Caco-2 (cell line): ENCODE measurements around the gene APOBR. TPM values are rescaled to one million over a fixed set of nuclear protein-coding genes. Genes with fewer than 3 reads are reported as not detected.

ENCODE experiments used
- BruUV-seq: library from RNA; stranded (reverse); fragments of 400-500 nt; replicated peaks from 2 replicates; lab custom pipeline; 2021; lab: Mats Ljungman, UMichigan
- CTCF ChIA-PET: fragments of 300-600 bp; sonication (Branson Sonifier 250); formaldehyde crosslinking; loops from one replicate; lab custom pipeline; 2022; ENCODE audit warnings: antibody characterized with exemption; lab: Charles Lee
- POLR2A ChIA-PET: fragments of 300-600 bp; sonication (Branson Sonifier 250); formaldehyde crosslinking; loops from one replicate; lab custom pipeline; 2022; ENCODE audit warnings: antibody characterized with exemption; lab: Charles Lee
- DNase-seq, 2 experiments: peaks; one replicate each; pipeline versions ENCODE4 v3.0.0 to v3.0.0-alpha.2; 2020 to 2022
- H3K27me3 ChIP-seq: replicated peaks from 2 replicates; pipeline ENCODE4 v1.6.0; 2011; ENCODE audit warnings: low read length; ENCODE audit not compliant: control insufficient read depth, insufficient read depth
- H3K36me3 ChIP-seq: 2 replicates; pipeline ENCODE4 v1.5.1; 2011; ENCODE audit warnings: low read length; ENCODE audit not compliant: control insufficient read depth, insufficient read depth
- H3K4me1 ChIP-seq: fragments of 250-450 bp; sonication (Bioruptor Pico); 2 replicates; pipeline ENCODE4 v1.5.1; 2020; ENCODE audit warnings: mild to moderate bottlenecking
- H3K4me3 ChIP-seq: 2 replicates; pipeline ENCODE4 v1.5.1; 2011; ENCODE audit warnings: low read depth, mild to moderate bottlenecking, control low read depth, low read length
- H3K9me3 ChIP-seq: fragments of 250-450 bp; sonication (Bioruptor Pico); 2 replicates; pipeline ENCODE4 v1.5.1; 2020; ENCODE audit warnings: mild to moderate bottlenecking, moderate library complexity
- H3K27ac Mint-ChIP-seq: one replicate; pipeline ENCODE4 v1.8.0; 2022; ENCODE audit warnings: mixed read lengths; ENCODE audit not compliant: unreplicated experiment
- H3K27me3 Mint-ChIP-seq: one replicate; pipeline ENCODE4 v1.8.0; 2022; ENCODE audit warnings: mixed read lengths; ENCODE audit not compliant: insufficient read depth, unreplicated experiment
- H3K36me3 Mint-ChIP-seq: one replicate; pipeline ENCODE4 v1.8.0; 2022; ENCODE audit warnings: mild to moderate bottlenecking, mixed read lengths; ENCODE audit not compliant: insufficient read depth, unreplicated experiment
- H3K4me1 Mint-ChIP-seq: one replicate; pipeline ENCODE4 v1.8.0; 2022; ENCODE audit warnings: low read depth, mixed read lengths; ENCODE audit not compliant: unreplicated experiment
- H3K4me3 Mint-ChIP-seq: one replicate; pipeline ENCODE4 v1.8.0; 2022; ENCODE audit warnings: mild to moderate bottlenecking, moderate library complexity, mixed read lengths; ENCODE audit not compliant: unreplicated experiment
- H3K9me3 Mint-ChIP-seq: one replicate; pipeline ENCODE4 v1.8.0; 2022; ENCODE audit warnings: mixed read lengths; ENCODE audit not compliant: unreplicated experiment
- intact Hi-C: fragments of 100-400 bp; cut with micrococcal nuclease; formaldehyde crosslinking; loops from one replicate; pipeline ENCODE4 v1.10.0; 2022; ENCODE audit not compliant: unreplicated experiment
- total RNA-seq: library from RNA; stranded (reverse); gene quantifications from 2 replicates; pipeline ENCODE4 v1.2.3, GENCODE V29; 2022
- TF ChIP-seq, protein P1 (sequence below), 2 experiments: fragments of 200-600 bp in 1 of 2; IDR thresholded peaks; 1 replicate in 1 of 2; 2 replicates in 1 of 2; pipeline versions ENCODE4 v1.5.1 to v1.8.0; 2011 to 2022; ENCODE audit warnings: antibody characterized with exemption in 1 of 2, control low read depth in 1 of 2, inconsistent platforms in 1 of 2, low read depth in 1 of 2, low read length in 1 of 2, mild to moderate bottlenecking in 1 of 2, moderate library complexity in 1 of 2; ENCODE audit not compliant: insufficient read depth in 1 of 2, severe bottlenecking in 1 of 2, unreplicated experiment in 1 of 2

The APOBR gene
- total RNA-seq, 1 experiment from 2014 or later, result 0.61 TPM

DNA sequence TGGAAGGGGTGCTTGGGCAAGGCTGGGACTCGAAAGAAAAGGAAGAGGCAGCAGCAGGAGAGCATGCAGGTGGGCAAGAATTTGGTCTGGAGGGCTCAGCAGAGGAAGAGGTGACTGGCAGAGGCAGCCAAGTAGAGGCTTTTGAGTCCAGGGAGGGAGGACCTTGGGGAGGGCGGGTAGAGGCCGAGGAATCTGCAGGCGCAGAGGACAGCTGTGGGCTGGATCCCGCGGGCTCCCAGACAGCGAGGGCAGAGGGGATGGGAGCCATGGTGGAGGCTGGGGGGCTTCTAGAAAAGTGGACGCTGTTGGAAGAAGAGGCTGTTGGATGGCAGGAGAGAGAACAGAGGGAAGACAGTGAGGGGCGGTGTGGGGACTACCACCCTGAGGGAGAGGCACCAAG is 2.9 kb downstream of the APOBR start:
- Mint-ChIP-seq H3K27me3 (peaks cover 6% of the 10 kb centered on the region), H3K9me3 (no peaks in the 10 kb centered on the region), H3K4me1 (peaks cover 9% of the 10 kb centered on the region), H3K4me3 (no peak overlapping the region), H3K36me3 (peaks cover 6% of the 10 kb centered on the region), H3K27ac (no peak overlapping the region)
- Histone ChIP-seq H3K4me1 (no peaks in the 10 kb centered on the region), H3K27me3 (no peaks in the 10 kb centered on the region), H3K9me3 (no peaks in the 10 kb centered on the region), H3K36me3 (no peaks in the 10 kb centered on the region), H3K4me3 (no peak overlapping the region)
- TF ChIP-seq, protein P1, sequence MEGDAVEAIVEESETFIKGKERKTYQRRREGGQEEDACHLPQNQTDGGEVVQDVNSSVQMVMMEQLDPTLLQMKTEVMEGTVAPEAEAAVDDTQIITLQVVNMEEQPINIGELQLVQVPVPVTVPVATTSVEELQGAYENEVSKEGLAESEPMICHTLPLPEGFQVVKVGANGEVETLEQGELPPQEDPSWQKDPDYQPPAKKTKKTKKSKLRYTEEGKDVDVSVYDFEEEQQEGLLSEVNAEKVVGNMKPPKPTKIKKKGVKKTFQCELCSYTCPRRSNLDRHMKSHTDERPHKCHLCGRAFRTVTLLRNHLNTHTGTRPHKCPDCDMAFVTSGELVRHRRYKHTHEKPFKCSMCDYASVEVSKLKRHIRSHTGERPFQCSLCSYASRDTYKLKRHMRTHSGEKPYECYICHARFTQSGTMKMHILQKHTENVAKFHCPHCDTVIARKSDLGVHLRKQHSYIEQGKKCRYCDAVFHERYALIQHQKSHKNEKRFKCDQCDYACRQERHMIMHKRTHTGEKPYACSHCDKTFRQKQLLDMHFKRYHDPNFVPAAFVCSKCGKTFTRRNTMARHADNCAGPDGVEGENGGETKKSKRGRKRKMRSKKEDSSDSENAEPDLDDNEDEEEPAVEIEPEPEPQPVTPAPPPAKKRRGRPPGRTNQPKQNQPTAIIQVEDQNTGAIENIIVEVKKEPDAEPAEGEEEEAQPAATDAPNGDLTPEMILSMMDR (IDR thresholded peaks at IDR 0.05; ENCODE audit: insufficient read depth in 1 of 2, low read depth in 1 of 2, low read length in 1 of 2, severe bottlenecking in 1 of 2, unreplicated experiment in 1 of 2), result no peak
- ChIA-PET POLR2A (no interaction called here), CTCF (no interaction called here)
- no TSS peak for BruUV-seq
- intact Hi-C loops, result no loop called here
- no peak for DNase-seq

DNA sequence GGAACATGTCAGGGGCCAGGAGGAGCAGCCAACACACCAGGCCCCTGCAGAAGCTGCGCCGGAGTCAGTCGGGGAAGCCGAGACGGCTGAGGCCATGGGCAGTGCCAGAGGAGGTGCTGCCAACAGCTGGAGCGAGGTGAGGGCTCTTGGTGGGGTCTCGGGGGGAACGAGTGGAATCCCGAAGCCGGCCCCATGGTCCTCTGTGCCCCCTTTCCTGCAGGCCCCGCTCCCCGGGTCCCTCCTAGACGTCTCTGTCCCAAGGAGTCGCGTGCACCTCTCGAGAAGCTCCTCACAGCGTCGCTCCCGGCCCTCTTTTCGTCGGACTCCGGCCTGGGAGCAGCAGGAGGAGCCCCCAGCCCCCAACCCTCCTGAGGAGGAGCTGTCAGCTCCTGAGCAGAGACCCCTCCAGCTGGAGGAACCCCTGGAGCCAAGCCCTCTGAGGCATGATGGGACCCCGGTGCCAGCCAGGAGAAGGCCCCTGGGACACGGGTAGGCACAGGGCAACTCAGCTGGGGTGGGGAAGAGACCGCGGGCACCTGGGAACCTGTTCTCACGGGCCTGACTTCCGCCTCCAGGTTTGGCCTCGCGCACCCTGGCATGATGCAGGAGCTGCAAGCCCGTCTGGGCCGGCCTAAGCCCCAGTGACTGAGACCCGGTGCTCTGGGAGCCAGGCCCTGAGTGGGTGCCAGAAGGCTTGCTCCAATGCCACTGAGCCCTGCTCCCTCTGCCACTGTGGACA is 3.6 kb downstream of the APOBR start:
- TF ChIP-seq, protein P1 (IDR thresholded peaks at IDR 0.05; ENCODE audit: insufficient read depth in 1 of 2, low read depth in 1 of 2, low read length in 1 of 2, severe bottlenecking in 1 of 2, unreplicated experiment in 1 of 2), result no peak
- Mint-ChIP-seq H3K4me3 (no peak overlapping the region), H3K27me3 (peaks cover 6% of the 10 kb centered on the region), H3K27ac (no peak overlapping the region), H3K36me3 (peaks cover 6% of the 10 kb centered on the region), H3K4me1 (peaks cover 9% of the 10 kb centered on the region), H3K9me3 (no peaks in the 10 kb centered on the region)
- ChIA-PET CTCF (no interaction called here), POLR2A (no interaction called here)
- no peaks in the 10 kb centered on the region for H3K36me3 ChIP-seq
- no TSS peak for BruUV-seq
- H3K4me3 ChIP-seq, result no peak overlapping the region
- no peaks in the 10 kb centered on the region for H3K27me3 ChIP-seq
- no peaks in the 10 kb centered on the region for H3K4me1 ChIP-seq
- no peaks in the 10 kb centered on the region for H3K9me3 ChIP-seq
- DNase-seq, result no peak
- intact Hi-C loops, result no loop called here

DNA sequence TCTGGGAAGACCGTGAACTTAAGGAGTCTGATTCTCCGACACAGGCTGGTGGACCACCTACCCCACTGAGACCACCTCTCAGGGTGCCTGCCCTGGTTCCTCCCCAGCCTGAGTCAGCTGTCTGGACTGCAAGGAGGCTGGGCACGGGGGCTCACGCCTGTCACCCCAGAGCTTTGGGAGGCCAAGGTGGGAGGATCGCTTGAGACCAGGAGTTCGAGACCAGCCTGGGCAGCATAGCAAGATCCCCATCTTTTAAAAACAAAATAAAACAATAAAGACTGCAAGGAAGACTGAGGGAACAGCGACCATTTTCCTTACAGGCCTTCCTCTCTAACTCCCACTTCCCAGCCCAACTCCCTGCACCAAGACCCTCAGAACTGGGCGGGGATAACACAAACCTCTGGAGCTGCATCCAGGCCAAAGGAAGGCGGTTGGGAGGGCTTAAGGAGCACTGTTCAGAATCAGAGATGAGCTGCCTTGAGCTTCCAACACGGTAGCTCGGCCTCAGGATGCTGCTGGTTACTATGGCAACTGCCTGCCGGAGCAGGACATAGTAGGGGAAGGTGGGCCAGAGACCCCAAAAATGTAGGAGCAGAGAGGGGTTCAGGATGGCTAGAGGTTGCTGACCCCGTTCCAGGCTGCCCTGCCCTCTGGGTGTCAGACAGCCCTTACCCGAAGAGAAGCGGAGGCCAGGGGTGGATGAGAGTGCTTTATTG is 4.4 kb downstream of the APOBR start:
- no peak overlapping the region for H3K4me3 ChIP-seq
- no peaks in the 10 kb centered on the region for H3K9me3 ChIP-seq
- Mint-ChIP-seq H3K36me3 (peaks cover 6% of the 10 kb centered on the region), H3K4me3 (no peak overlapping the region), H3K27me3 (peaks cover 6% of the 10 kb centered on the region), H3K9me3 (no peaks in the 10 kb centered on the region), H3K4me1 (peaks cover 9% of the 10 kb centered on the region), H3K27ac (no peak overlapping the region)
- TF ChIP-seq, protein P1 (IDR thresholded peaks at IDR 0.05; ENCODE audit: insufficient read depth in 1 of 2, low read depth in 1 of 2, low read length in 1 of 2, severe bottlenecking in 1 of 2, unreplicated experiment in 1 of 2), result no peak
- intact Hi-C loops, result no loop called here
- no peaks in the 10 kb centered on the region for H3K27me3 ChIP-seq
- BruUV-seq, result no TSS peak
- no peak for DNase-seq
- H3K36me3 ChIP-seq, result no peaks in the 10 kb centered on the region
- CTCF ChIA-PET, result no interaction called here
- H3K4me1 ChIP-seq, result no peaks in the 10 kb centered on the region
- POLR2A ChIA-PET, result interaction anchor here (0.7 kb wide), 1 partner anchor 27 kb away, joined by 4 read pairs; no protein-coding TSS in a partner anchor
